Epithelial cell of esophagus (primary cell): ENCODE measurements around the gene TAGLN3.

ENCODE experiments used
- DNase-seq: peaks from one replicate; pipeline ENCODE4 v3.0.0; 2010; ENCODE audit warnings: low read depth
- H3K4me3 ChIP-seq: 2 replicates; pipeline ENCODE4 v1.5.1; 2011; ENCODE audit warnings: mild to moderate bottlenecking, low read length, control low read depth
- CTCF ChIP-seq: IDR thresholded peaks from 2 replicates; pipeline ENCODE4 v1.5.1; 2011; ENCODE audit warnings: low read depth, mild to moderate bottlenecking, low read length, control low read depth, inconsistent platforms; ENCODE audit not compliant: insufficient read depth; ENCODE audit errors: missing control alignments

TAGLN3 gene

GRCh38 chr3:112001526-112001925 is 2.8 kb downstream of the TAGLN3 start:
- no peak overlapping the region for H3K4me3 ChIP-seq
- no peak for DNase-seq
- TF ChIP-seq CTCF = no peak

GRCh38 chr3:112002096-112002971 is 3.6 kb downstream of the TAGLN3 start:
- DNase-seq = peak; percentile 91
- no peak for TF ChIP-seq CTCF
- no peak overlapping the region for H3K4me3 ChIP-seq

GRCh38 chr3:112003321-112004080 is 4.8 kb downstream of the TAGLN3 start:
- no peak overlapping the region for H3K4me3 ChIP-seq
- TF ChIP-seq CTCF = no peak
- DNase-seq = peak; percentile 76

- no peak for TF ChIP-seq CTCF
- no peak overlapping the region for H3K4me3 ChIP-seq
- DNase-seq = peak; percentile 63
Measured at GRCh38 chr3:112004187-112004586, 5.5 kb downstream of the TAGLN3 start.

- H3K4me3 ChIP-seq = no peak overlapping the region
- TF ChIP-seq CTCF = no peak
- DNase-seq = no peak
Measured at GRCh38 chr3:112004669-112005068, 5.9 kb downstream of the TAGLN3 start.

- TF ChIP-seq CTCF = no peak
Measured at GRCh38 chr3:112005091-112005672, 6.5 kb downstream of the TAGLN3 start.

More at GRCh38 chr3:112005091-112005672, 6.5 kb downstream of the TAGLN3 start:
- DNase-seq = peak; percentile 72
- H3K4me3 ChIP-seq = no peak overlapping the region
